ENCODE results near the gene CENPP. TPM values are rescaled to one million over a fixed set of nuclear protein-coding genes. Genes with fewer than 3 reads are reported as not detected.

Gene CENPP
- total RNA-seq, 1 donor from 2014 or later, result 4.3 TPM

GRCh38 chr9:92299116-92299515 is 26.6 kb upstream of the CENPP start:
- H3K9me3 ChIP-seq, result no peaks in the 10 kb centered on the region
- no peak for TF ChIP-seq CTCF (IDR thresholded peaks at IDR 0.05)

DNA sequence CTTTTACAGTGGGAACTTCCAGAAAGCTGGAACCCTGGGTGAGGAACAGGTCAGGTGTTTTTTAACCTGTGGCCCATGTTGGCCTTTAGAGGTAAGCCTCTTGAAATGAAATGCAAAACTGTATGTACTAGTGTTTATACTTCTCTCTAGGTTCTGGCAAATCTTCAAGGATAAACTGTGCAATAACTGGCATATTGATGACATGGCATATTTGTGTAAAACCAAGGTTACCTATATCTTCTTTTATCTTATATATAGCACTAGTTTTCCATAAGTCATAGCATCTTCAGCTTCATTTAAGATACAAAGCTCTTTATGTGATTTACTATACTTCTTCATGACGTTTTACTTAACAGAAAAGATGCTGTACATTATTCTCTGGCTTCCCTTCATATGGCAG is 24.8 kb upstream of the CENPP start:
- no peaks in the 10 kb centered on the region for H3K27me3 ChIP-seq (ENCODE audit: low read depth)
- no peak for DNase-seq
- no peaks in the 10 kb centered on the region for H3K9me3 ChIP-seq
- ATAC-seq, result no peak
- H3K27ac ChIP-seq, result no peak overlapping the region
- H3K4me3 ChIP-seq, result no peak overlapping the region
- peaks cover 93% of the 10 kb centered on the region for H3K36me3 ChIP-seq
- TF ChIP-seq CTCF (IDR thresholded peaks at IDR 0.05), result no peak
- intact Hi-C loops (cut with DNase I), result no loop called here
- H3K4me1 ChIP-seq, result no peaks in the 10 kb centered on the region

More at GRCh38 chr9:92299116-92299515, 26.6 kb upstream of the CENPP start:
- Histone ChIP-seq H3K36me3 (peaks cover 75% of the 10 kb centered on the region), H3K4me1 (peaks cover 7% of the 10 kb centered on the region), H3K27ac (no peak overlapping the region), H3K4me3 (no peak overlapping the region), H3K27me3 (ENCODE audit: low read depth) (no peaks in the 10 kb centered on the region)
- ATAC-seq, result no peak
- intact Hi-C loops (cut with DNase I), result no loop called here
- DNase-seq, result no peak

- no peak for DNase-seq
- Histone ChIP-seq H3K9me3 (no peaks in the 10 kb centered on the region), H3K36me3 (peaks cover 86% of the 10 kb centered on the region), H3K27ac (no peak overlapping the region), H3K4me1 (no peaks in the 10 kb centered on the region), H3K4me3 (no peak overlapping the region), H3K27me3 (ENCODE audit: low read depth) (no peaks in the 10 kb centered on the region)
- no peak for ATAC-seq
- TF ChIP-seq CTCF (IDR thresholded peaks at IDR 0.05), result no peak
- intact Hi-C loops (cut with DNase I), result no loop called here
Measured at GRCh38 chr9:92308893-92309292, 16.9 kb upstream of the CENPP start.

DNA sequence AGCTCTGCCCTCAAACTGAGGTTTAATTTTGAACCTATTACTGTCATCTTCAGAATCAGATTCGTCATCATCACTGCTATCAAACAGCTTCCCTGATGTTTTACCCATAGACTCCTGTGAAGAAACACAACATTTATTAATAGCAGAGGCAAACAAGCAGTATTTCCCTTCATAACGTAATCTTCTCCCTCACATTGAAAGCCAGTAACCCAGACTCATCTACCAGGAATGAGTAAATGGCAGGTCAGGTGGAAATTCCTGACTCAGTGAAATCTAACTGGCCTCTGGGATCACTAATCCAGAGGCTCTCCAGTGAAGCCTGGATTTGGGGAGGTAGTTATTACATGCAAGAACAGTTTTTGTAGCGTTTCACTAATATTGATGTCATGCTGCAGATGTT is 15.2 kb upstream of the CENPP start:
- no peaks in the 10 kb centered on the region for H3K27me3 ChIP-seq (ENCODE audit: low read depth)
- H3K9me3 ChIP-seq, result no peaks in the 10 kb centered on the region
- no peak overlapping the region for H3K4me3 ChIP-seq
- ATAC-seq, result no peak
- intact Hi-C loops (cut with DNase I), result no loop called here
- no peak overlapping the region for H3K27ac ChIP-seq
- H3K36me3 ChIP-seq, result peaks cover 82% of the 10 kb centered on the region
- no peak for TF ChIP-seq CTCF (IDR thresholded peaks at IDR 0.05)
- H3K4me1 ChIP-seq, result no peaks in the 10 kb centered on the region
- no peak for DNase-seq

- Histone ChIP-seq H3K4me1 (no peaks in the 10 kb centered on the region), H3K9me3 (no peaks in the 10 kb centered on the region), H3K36me3 (peaks cover 82% of the 10 kb centered on the region), H3K27ac (no peak overlapping the region), H3K27me3 (ENCODE audit: low read depth) (no peaks in the 10 kb centered on the region), H3K4me3 (no peak overlapping the region)
- TF ChIP-seq CTCF (IDR thresholded peaks at IDR 0.05), result no peak
- DNase-seq (no peak), ATAC-seq (no peak)
- intact Hi-C loops (cut with DNase I), result no loop called here
Measured at GRCh38 chr9:92312887-92313623, 12.7 kb upstream of the CENPP start.
